COR-L47 (cell line): ENCODE data around the gene MLLT3.

Experiments
- DNase-seq: peaks from one replicate; lab custom pipeline; 2025; lab: John Stamatoyannopoulos, UW

Gene MLLT3

GRCh38 chr9:20303066-20303465 is 319.2 kb downstream of the MLLT3 start:
- no peak for DNase-seq

GRCh38 chr9:20302197-20302596 is 320.1 kb downstream of the MLLT3 start:
- no peak for DNase-seq

GRCh38 chr9:20300430-20301115 is 321.7 kb downstream of the MLLT3 start:
- no peak for DNase-seq

DNA sequence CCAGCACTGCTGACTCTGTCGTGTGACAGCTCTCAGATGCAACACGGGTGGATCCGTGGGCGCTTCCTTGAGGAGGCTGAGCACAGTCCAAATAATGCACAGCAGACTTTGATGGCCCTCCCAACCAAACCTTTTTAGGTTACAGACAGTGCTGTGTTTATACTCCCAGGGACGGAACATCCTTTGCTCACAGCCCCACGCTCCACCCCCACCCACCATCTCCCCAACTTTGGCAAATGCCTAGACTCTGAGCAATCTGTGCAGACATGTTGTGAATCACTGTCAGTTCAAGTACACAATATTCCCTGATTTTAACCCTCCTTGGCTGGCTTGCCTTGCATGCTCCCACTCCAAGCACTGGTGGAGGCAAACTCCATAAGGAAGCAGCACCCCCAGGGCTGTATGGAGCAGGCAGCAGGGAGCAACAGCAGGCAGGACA is 324.6 kb downstream of the MLLT3 start:
- DNase-seq: no peak

GRCh38 chr9:20295555-20295954 is 326.7 kb downstream of the MLLT3 start:
- no peak for DNase-seq

DNA sequence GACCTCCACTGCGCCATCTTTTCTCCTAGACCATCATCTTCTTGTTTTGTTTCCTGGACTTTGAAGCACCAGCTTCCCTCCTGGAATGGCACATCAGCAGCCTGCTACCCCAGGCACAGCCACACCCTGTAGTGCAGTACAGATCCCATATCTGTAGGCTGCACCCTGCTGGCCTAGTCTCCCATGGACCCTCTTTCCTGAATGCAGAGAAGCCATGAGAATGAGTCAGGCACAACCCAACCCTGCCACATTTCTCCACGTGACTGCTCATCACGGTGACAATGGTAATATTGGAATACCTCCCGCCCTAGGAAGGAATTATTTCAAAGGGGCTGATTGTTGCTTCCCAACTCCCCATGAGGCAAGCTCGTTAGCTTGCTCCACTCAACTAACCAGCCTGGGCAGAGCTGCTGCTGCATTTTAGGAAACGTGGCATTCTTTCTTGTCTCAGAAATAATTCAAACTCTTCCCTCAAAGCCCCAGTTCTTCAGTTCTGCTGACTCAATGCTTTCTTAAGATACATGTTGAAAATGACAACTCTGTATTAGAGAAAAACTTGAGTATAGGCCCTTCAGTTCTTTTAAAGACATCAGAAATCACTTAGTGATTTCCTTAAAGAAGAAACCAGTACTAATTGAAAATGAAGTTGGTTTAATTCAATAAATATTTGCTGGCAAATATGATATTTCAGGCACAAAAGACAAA is 328.1 kb downstream of the MLLT3 start:
- DNase-seq: no peak

- DNase-seq: no peak
These were observed 330.3 kb downstream of the MLLT3 start for GRCh38 chr9:20292002-20292401.
